CD14-positive monocyte (primary cell): Measurements from ENCODE around the gene PHLDB2. TPM values are rescaled to one million over a fixed set of nuclear protein-coding genes. Genes with fewer than 3 reads are reported as not detected.

Experiments
- DNase-seq, 3 donors: peaks; one replicate each; pipeline ENCODE4 v3.0.0-alpha.2; 2011 to 2022
- H2AFZ ChIP-seq: 2 replicates; pipeline ENCODE4 v1.6.0; 2012; ENCODE audit warnings: mild to moderate bottlenecking, low read depth, low read length, inconsistent platforms; ENCODE audit not compliant: insufficient read depth, poor library complexity, severe bottlenecking
- H3K27ac ChIP-seq, 2 donors: 1 replicate in 1 of 2; 2 replicates in 1 of 2; pipeline ENCODE4 v1.5.1; 2012 to 2013; ENCODE audit warnings: low read length in 2 of 2, control low read depth in 1 of 2, inconsistent platforms in 1 of 2, low read depth in 1 of 2, mild to moderate bottlenecking in 1 of 2
- H3K27me3 ChIP-seq, 2 donors: one replicate each; pipeline versions ENCODE4 v1.6.0 to v1.6.1; 2011 to 2013; ENCODE audit warnings: low read length in 2 of 2; ENCODE audit not compliant: control insufficient read depth in 2 of 2, insufficient read depth in 2 of 2
- H3K36me3 ChIP-seq, 2 donors: replicated peaks in 1 of 2; 1 replicate in 1 of 2; 2 replicates in 1 of 2; pipeline versions ENCODE4 v1.5.1 to v1.6.1; 2012 to 2013; ENCODE audit warnings: low read length in 2 of 2, control low read depth in 1 of 2, inconsistent platforms in 1 of 2, mild to moderate bottlenecking in 1 of 2; ENCODE audit not compliant: insufficient read depth in 2 of 2, control insufficient read depth in 1 of 2
- H3K4me1 ChIP-seq, 2 donors: 1 replicate in 1 of 2; 2 replicates in 1 of 2; pipeline versions ENCODE4 v1.5.1 to v1.6.1; 2012 to 2013; ENCODE audit warnings: low read length in 2 of 2, control low read depth in 1 of 2, inconsistent platforms in 1 of 2, mild to moderate bottlenecking in 1 of 2, moderate library complexity in 1 of 2; ENCODE audit not compliant: insufficient read depth in 2 of 2, control insufficient read depth in 1 of 2
- H3K4me2 ChIP-seq: replicated peaks from 2 replicates; pipeline ENCODE3; 2012; ENCODE audit warnings: low read length, moderate library complexity, mild to moderate bottlenecking; ENCODE audit not compliant: poor library complexity, severe bottlenecking; ENCODE audit errors: extremely low read depth
- H3K4me3 ChIP-seq, 3 experiments: fragments of 200-600 bp in 1 of 3; sonication (generic) in 1 of 3; replicated peaks in 1 of 3; 1 replicate in 2 of 3; 2 replicates in 1 of 3; pipeline ENCODE4 v1.5.1; 2011 to 2013; ENCODE audit warnings: low read length in 3 of 3, mild to moderate bottlenecking in 3 of 3, control low read depth in 2 of 3, low read depth in 2 of 3, inconsistent platforms in 1 of 3, moderate library complexity in 1 of 3
- H3K79me2 ChIP-seq: 2 replicates; pipeline ENCODE4 v1.6.0; 2012; ENCODE audit warnings: mild to moderate bottlenecking, control low read depth, inconsistent platforms, low read length, moderate library complexity; ENCODE audit not compliant: insufficient read depth
- H3K9ac ChIP-seq: 2 replicates; pipeline ENCODE4 v1.6.0; 2017; ENCODE audit warnings: low read length, mild to moderate bottlenecking; ENCODE audit not compliant: insufficient read depth, poor library complexity, severe bottlenecking
- H3K9me3 ChIP-seq, 2 donors: replicated peaks in 1 of 2; 1 replicate in 1 of 2; 2 replicates in 1 of 2; pipeline versions ENCODE4 v1.5.1 to v1.6.1; 2012 to 2013; ENCODE audit warnings: low read length in 2 of 2, control low read depth in 1 of 2; ENCODE audit not compliant: control insufficient read depth in 1 of 2, insufficient read depth in 1 of 2
- H4K20me1 ChIP-seq: 2 replicates; pipeline ENCODE4 v1.6.0; 2012; ENCODE audit warnings: mild to moderate bottlenecking, low read length, control low read depth, moderate library complexity; ENCODE audit not compliant: insufficient read depth
- H3K27ac Mint-ChIP-seq, 7 donors: one replicate each; pipeline ENCODE4 v1.8.0; 2020; ENCODE audit warnings: mild to moderate bottlenecking in 7 of 7, mixed read lengths in 7 of 7, moderate library complexity in 6 of 7, inconsistent platforms in 2 of 7
- H3K27me3 Mint-ChIP-seq, 3 donors: one replicate each; pipeline ENCODE4 v1.8.0; 2021 to 2022; ENCODE audit warnings: low read depth in 3 of 3, mild to moderate bottlenecking in 3 of 3, mixed read lengths in 3 of 3, moderate library complexity in 3 of 3, inconsistent platforms in 1 of 3
- H3K36me3 Mint-ChIP-seq, 2 donors: one replicate each; pipeline ENCODE4 v1.8.0; 2020; ENCODE audit warnings: mixed read lengths in 2 of 2, inconsistent platforms in 1 of 2, mild to moderate bottlenecking in 1 of 2
- H3K4me1 Mint-ChIP-seq: one replicate; pipeline ENCODE4 v1.8.0; 2020; ENCODE audit warnings: mild to moderate bottlenecking, mixed read lengths
- H3K4me3 Mint-ChIP-seq, 2 donors: one replicate each; pipeline ENCODE4 v1.8.0; 2020; ENCODE audit warnings: mild to moderate bottlenecking in 2 of 2, mixed read lengths in 2 of 2, moderate library complexity in 1 of 2
- H3K9me3 Mint-ChIP-seq, 7 donors: one replicate each; pipeline ENCODE4 v1.8.0; 2020 to 2022; ENCODE audit warnings: mixed read lengths in 7 of 7, mild to moderate bottlenecking in 6 of 7, moderate library complexity in 6 of 7, inconsistent platforms in 2 of 7
- CTCF ChIP-seq: fragments of 200-600 bp; IDR thresholded peaks from one replicate; pipeline ENCODE4 v1.8.0; 2022; ENCODE audit warnings: antibody characterized with exemption, mild to moderate bottlenecking
- WGBS: methylation state at CpG from one replicate; pipeline ENCODE4 v1.1.5; 2013; ENCODE audit warnings: missing lambda C conversion rate; ENCODE audit not compliant: insufficient coverage; 5-methylcytosine and 5-hydroxymethylcytosine counted together
- intact Hi-C, 2 donors: fragments of 100-400 bp; cut with micrococcal nuclease; formaldehyde crosslinking; loops; one replicate each; pipeline versions ENCODE4 v1.15.0 to v1.15.1; 2023
- polyA plus RNA-seq, 3 donors: library from polyadenylated mRNA; depleted of rRNA in 1 of 3; unstranded in 2 of 3; stranded (reverse) in 1 of 3; fragments of 300-500 nt in 2 of 3; fragments of >200 nt in 1 of 3; fragmentation: Illumina TruSeq in 2 of 3; gene quantifications; 1 replicate in 2 of 3; 2 replicates in 1 of 3; pipeline ENCODE4 v1.2.3, GENCODE V29; 2012 to 2021

The PHLDB2 gene
- polyA plus RNA-seq, 3 donors, result 0.08 TPM; not detected in 2

DNA sequence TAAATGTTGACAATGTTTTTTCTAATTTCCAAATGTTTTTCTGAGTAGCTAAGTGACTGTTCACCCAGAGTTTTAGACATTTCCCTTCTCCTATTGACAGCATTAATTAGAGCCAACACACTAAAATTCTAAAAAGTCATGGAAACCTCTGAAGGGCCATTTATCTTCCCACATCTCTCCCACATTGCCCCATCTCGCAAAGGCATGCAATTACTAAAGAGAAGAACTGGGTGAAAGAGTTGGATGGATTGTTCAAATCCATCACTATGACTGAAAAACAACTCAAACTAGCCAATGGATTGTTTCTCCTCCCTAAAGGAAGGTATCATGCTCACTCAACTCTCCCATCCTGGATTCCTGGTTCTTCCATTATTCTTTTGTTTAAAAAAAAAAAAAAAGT is 30.0 kb upstream of the PHLDB2 start:
- H3K36me3 Mint-ChIP-seq, result no peaks in the 10 kb centered on the region
- no peak for TF ChIP-seq CTCF
- no peaks in the 10 kb centered on the region for H3K36me3 ChIP-seq
- peaks cover 0 to 3% (median 0%) of the 10 kb centered on the region in 7 donors for H3K9me3 Mint-ChIP-seq
- H3K27ac Mint-ChIP-seq, result no peak overlapping the region
- H3K4me1 ChIP-seq, result no peaks in the 10 kb centered on the region
- no peak overlapping the region for H3K27ac ChIP-seq
- no peaks in the 10 kb centered on the region for H3K27me3 ChIP-seq
- H3K4me3 ChIP-seq, result no peak overlapping the region
- H4K20me1 ChIP-seq, result no peaks in the 10 kb centered on the region
- WGBS, result no CpG with 5 or more reads among the region's 1 CpG
- no peaks in the 10 kb centered on the region for H3K4me1 Mint-ChIP-seq
- no peak overlapping the region for H3K4me3 Mint-ChIP-seq
- H3K9me3 ChIP-seq, result no peaks in the 10 kb centered on the region
- H2AFZ ChIP-seq, result no peak overlapping the region
- H3K9ac ChIP-seq, result no peak overlapping the region
- H3K27me3 Mint-ChIP-seq, result peaks cover 0 to 3% (median 0%) of the 10 kb centered on the region in 3 donors
- no peak for DNase-seq
- no peaks in the 10 kb centered on the region for H3K79me2 ChIP-seq
- H3K4me2 ChIP-seq, result no peak overlapping the region
- intact Hi-C loops, result no loop called here

GRCh38 chr3:111831840-111832239 is 27.2 kb upstream of the PHLDB2 start:
- intact Hi-C loops, result no loop called here
- no peak overlapping the region for H3K27ac Mint-ChIP-seq
- H3K4me1 Mint-ChIP-seq, result no peaks in the 10 kb centered on the region
- Histone ChIP-seq H3K79me2 (no peaks in the 10 kb centered on the region), H3K36me3 (no peaks in the 10 kb centered on the region), H3K9ac (no peak overlapping the region), H3K4me1 (no peaks in the 10 kb centered on the region), H2AFZ (no peak overlapping the region), H3K4me3 (no peak overlapping the region), H3K4me2 (no peak overlapping the region), H3K27me3 (no peaks in the 10 kb centered on the region), H3K9me3 (no peaks in the 10 kb centered on the region), H3K27ac (no peak overlapping the region), H4K20me1 (no peaks in the 10 kb centered on the region)
- DNase-seq, result no peak
- no peak overlapping the region for H3K4me3 Mint-ChIP-seq
- no peak for TF ChIP-seq CTCF
- peaks cover 0 to 2% (median 0%) of the 10 kb centered on the region in 7 donors for H3K9me3 Mint-ChIP-seq
- no peaks in the 10 kb centered on the region for H3K36me3 Mint-ChIP-seq
- peaks cover 0 to 3% (median 0%) of the 10 kb centered on the region in 3 donors for H3K27me3 Mint-ChIP-seq
